Stimulated activated CD8-positive, alpha-beta memory T cell treated with anti-CD3 and anti-CD28 coated beads, Interleukin-7, amount 100 ng/mL, for 24 hours (primary cell): ENCODE results near the gene TPST1.
"Not testable (repeated sequence)": the region's sequence is repeated elsewhere in the genome, so short reads cannot be mapped to it uniquely, and the experiment has no call there.

Experiments used
- DNase-seq: peaks from one replicate; pipeline ENCODE4 v3.0.0-alpha.2; 2020; ENCODE audit warnings: low read depth

Gene TPST1

GRCh38 chr7:66333443-66333842, 128.3 kb downstream of the TPST1 start:
- DNase-seq: no peak

DNA sequence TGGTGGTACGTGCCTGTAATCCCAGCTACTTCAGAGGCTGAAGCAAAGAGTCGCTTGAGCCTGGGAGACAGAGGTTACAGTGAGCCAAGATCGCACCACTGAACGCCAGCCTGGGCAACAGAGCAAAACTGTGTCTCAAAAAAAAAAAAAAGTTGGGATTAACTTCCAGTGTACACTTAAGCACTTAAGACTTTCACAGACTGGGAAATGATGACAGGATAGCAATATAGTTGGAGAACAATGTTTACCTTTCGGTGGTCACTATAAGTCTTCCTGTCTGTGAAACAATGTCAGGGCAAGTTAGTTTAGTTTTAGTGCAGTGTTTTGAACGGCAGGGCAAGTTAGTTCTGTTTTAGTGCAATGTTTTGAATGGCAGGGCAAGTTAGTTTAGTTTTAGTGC, 130.2 kb downstream of the TPST1 start:
- no peak for DNase-seq

DNA sequence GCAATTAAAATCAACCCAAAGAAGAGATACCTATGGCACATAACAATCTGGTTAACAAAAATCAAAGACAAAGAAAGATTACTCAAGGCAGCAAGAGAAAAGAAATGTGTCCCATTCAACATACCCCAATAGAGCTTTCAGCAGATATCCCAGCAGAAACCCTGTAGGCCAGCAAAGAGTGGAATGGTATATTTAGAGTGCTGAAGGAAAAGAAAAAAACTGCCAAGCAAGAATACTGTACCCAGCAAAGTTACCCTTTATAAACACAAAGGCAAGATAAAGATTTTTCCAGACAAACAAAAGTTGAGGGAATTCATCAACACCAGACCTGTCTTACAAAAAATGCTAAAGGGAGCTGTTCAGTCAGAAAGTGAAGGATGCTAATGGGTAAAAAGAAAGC, 131.6 kb downstream of the TPST1 start:
- no peak for DNase-seq

- no peak for DNase-seq
Observed at GRCh38 chr7:66339141-66339540, 134.0 kb downstream of the TPST1 start.

- DNase-seq: no peak
Observed at GRCh38 chr7:66344166-66344565, 139.0 kb downstream of the TPST1 start.

GRCh38 chr7:66348531-66348930, 143.4 kb downstream of the TPST1 start:
- DNase-seq: no peak

DNA sequence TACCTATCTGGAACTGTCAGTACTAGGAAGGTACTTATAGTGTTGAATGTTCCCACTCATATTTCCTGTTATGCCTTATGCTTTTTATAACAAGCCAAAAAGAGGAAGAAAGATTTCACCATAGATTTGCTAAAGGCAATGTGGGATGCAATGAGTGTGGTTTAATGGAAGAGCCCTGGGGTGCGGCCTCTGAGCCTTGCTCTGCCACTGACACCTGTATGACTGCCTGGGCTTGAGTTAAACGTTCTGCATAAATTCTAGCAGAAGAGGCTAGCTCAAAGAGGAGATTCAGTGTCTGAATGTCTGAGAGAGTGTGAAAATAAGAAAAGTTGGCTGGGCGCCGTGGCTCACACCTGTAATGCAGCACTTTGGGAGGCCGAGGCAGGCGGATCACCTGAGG, 143.8 kb downstream of the TPST1 start:
- DNase-seq: no peak

GRCh38 chr7:66352071-66352470, 146.9 kb downstream of the TPST1 start:
- no peak for DNase-seq

- DNase-seq: no peak
Observed at GRCh38 chr7:66353547-66353946, 148.4 kb downstream of the TPST1 start.

DNA sequence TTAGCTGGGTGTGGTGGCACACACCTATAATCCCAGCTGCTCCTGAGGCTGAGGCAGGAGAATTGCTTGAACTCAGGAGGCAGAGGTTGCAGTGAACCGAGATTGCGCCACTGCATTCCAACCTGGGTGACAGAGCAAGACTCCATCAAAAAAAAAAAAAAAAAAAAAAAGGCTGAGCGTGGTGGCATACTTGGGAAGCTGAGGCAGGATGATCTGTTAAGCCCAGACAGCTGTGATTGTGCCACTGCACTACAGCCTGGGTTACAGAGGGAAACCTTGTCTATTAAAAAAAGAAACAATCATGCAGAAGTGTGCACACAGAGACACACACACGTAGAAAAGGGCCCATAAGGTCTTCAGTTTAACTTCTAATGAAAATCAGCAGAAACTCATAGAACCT, 150.6 kb downstream of the TPST1 start:
- DNase-seq: no peak

GRCh38 chr7:66356277-66356721, 151.2 kb downstream of the TPST1 start:
- DNase-seq: no peak

DNA sequence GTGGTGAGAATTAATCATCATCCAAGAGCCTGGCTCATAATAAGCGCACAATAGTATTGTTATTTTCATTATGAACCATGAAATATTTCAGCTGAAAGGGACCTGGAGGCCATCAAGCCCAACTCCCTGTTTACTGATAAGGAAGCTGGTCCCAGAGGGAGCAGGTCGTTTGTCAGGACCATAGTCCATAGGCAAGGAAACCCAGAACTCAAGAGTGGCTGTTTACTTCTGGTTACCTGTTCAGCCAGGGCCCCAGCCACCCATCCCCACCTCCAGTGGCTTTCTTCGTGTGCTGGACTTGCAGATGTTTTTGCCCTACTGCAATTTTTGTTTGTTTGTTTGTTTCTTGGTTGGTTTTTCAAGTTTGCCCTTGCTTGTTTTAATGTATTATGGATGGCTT, 152.0 kb downstream of the TPST1 start:
- DNase-seq: no peak

- no peak for DNase-seq
Observed at GRCh38 chr7:66359656-66360211, 154.6 kb downstream of the TPST1 start.

DNA sequence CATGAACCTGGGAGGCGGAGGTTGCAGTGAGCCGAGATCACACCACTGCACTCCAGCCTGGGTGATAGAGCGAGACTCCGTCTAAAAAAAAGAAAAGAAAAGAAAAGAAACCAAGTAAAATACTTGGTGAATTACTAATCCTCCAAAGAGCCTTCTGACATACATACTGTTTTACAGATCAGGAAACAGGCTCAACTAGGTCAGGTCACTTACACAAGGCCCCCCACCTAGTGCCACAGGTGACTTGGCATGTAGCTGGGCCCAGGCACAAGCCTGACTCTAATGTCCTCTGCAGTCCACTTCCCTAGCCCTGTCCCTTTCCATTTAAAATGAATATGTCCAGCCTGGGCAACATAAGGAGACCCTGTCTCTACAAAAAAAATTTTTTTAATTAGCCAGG, 157.0 kb downstream of the TPST1 start:
- no peak for DNase-seq

GRCh38 chr7:66363635-66364034, 158.5 kb downstream of the TPST1 start:
- no peak for DNase-seq

GRCh38 chr7:66365031-66365430, 159.9 kb downstream of the TPST1 start:
- not testable (repeated sequence) for DNase-seq

DNA sequence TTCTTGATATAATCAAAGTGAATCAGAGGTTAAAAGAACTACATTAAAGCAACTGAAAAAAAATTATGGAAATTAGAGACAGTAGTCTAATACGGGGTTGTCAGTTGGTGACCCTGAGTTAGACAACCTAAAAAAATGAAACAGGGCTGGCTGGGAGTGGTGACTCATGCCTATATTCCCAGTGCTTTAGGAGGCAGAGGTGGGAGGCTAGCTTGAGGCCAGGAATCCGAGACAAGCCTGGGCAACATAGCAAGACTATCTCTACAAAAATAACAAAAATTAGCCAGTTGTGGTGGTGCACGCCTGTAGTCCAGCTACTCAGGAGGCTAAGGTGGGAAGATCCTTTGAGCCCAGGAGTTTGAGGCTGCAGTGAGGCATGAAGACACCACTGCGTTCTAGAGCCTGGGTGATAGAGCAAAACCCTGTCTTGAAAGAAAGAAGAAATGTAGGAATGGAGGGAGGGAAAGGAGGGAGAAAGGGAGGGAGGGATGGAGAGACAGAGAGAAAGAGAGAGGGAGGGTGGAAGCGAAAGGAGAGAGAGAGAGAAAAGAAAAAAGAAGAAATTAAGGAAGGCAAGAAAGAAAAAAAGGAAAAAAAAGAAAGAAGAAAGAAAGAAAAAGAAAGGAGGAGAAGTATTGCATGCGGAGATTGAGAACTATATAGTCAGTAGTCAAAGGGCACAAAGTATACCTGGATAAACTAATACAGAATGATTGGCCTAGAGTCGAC, 166.1 kb downstream of the TPST1 start:
- DNase-seq: no peak

DNA sequence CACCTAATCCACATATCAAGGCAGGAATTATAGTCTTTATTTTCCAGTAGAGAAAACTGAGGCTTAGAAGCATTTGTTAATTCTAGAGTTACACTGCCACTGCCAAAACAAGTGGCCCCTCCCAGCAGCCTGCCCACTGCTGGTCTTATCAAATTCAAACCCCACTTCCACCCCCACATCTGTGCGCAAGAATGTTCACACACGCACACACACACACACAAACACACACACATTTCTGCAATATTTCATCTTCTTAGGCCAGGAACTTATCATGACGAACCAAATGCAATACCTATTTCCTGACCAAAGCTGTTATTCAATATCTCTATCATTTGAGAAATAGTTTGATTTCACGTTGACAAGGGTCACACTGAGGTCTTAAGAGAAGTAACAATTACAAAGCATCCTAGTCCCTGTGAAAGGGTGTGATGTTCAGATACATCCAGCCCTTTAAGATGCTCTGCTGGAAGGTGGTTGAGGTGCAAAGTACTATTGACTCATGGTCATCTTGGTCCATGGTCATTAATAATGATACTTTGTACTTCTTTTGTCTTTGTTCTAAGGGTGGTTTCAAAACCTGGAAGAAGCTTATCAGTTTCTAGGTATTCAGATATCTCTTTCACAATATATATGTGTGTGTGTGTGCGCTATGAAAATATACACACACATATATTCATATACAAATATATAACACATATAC, 169.2 kb downstream of the TPST1 start:
- DNase-seq: not testable (repeated sequence)

DNA sequence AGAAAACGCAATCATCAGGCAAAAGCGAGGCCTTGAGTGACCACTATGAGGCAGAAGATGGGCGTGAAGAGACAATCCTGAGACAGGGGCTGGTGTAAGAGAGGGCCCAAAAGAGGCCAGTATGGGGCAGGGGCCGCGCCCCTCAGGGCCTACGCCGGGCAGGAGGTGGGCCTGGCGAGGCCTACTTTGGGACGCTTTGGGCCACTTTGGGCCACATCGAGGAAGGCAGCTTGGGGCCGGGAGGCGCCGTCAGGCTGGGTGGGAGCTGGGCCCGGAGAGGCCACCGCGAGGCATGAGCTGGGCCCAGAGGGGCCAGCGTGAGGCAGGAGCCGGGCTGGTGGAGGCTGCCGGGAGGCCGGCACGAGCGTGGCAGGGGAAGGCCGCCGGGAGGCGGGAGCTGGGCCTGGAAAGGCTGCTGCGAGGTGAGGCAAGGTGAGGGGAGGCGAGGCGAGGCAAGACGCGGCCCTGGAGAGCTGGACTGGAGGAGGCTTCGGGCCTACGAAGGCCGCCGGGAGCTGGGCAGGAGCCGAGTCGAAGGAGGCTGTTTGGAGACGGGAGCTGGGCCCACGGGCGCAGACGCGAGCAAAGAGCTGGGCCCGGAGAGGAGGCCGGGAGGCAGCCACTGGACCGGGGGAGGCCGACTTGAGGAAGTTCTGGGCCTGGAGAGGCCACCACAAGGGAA, 171.3 kb downstream of the TPST1 start:
- DNase-seq: no peak

- DNase-seq: no peak
Observed at GRCh38 chr7:66377045-66377444, 171.9 kb downstream of the TPST1 start.

DNA sequence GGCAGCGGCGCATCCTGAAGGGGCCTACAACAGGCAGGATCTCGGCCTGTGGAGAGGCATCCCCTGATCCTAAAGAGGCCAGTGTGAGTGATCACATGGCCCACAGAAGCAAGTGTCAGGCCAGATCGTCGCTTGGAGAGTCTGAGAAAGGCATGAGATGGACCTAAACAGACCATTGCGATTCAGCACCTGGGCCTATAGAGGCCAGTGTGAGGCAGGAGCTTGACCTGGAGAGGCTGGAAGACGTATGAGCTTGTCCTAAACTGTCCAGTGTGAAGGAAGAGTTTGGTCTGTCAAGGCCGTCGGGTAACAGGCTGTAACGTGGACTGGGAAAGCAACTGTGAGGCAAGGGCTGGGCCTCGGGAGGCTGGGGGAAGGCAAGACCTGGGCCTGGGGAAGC, 172.6 kb downstream of the TPST1 start:
- no peak for DNase-seq

DNA sequence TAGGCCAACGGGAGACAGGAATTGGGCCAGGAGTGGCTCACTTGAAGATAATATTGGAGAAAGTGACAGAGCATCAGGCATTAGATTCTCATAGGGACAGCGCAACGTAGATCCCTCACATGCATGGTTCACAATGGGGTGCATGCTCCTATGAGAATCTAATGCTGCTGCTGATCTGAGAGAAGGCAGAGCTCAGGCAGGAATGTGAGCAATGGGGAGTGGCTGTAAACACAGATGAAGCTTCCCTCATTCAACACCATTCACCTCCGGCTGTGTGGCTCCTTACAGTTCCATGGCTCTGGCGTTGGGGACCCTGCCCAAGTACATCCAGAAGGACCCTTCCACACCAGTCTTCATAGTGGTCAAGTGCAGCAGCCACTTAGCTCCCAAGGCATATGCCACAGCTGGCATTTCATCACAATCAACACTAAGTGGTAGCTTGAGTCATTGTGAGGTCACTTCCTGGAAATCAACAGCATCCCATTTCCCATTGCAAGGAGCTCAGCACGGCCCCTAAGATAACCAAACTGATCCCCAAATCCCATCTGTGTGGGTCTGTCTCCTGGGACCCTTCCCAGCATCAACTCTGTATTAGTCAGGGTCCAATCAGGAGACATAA, 174.5 kb downstream of the TPST1 start:
- no peak for DNase-seq
